H1 (cell line): ENCODE measurements around the gene PCDHGB5. TPM values are rescaled to one million over a fixed set of nuclear protein-coding genes. Genes with fewer than 3 reads are reported as not detected.
"Not testable (repeated sequence)": the region's sequence is repeated elsewhere in the genome, so short reads cannot be mapped to it uniquely, and the experiment has no call there.

Experiments
- CTCF ChIA-PET: fragments of 300-600 bp; sonication (Branson Sonifier 250); formaldehyde crosslinking; loops from one replicate; lab custom pipeline; 2021; ENCODE audit not compliant: partially characterized antibody; lab: Charles Lee
- POLR2A ChIA-PET: fragments of 300-600 bp; sonication (Branson Sonifier 250); formaldehyde crosslinking; loops from one replicate; lab custom pipeline; 2021; ENCODE audit warnings: inconsistent platforms; ENCODE audit not compliant: partially characterized antibody; lab: Charles Lee
- DNase-seq, 2 experiments: peaks; one replicate each; pipeline versions ENCODE4 v3.0.0 to v3.0.0-alpha.2; 2010 to 2022; ENCODE audit warnings: low spot score in 2 of 2, low read depth in 1 of 2, mixed read lengths in 1 of 2
- FAIRE-seq: peaks from 2 replicates; lab custom pipeline; 2011; peaks lifted over from hg19 to GRCh38; lab: Jason Lieb, UNC
- H2AFZ ChIP-seq: 2 replicates; pipeline ENCODE4 v1.8.1; 2012; ENCODE audit warnings: low read length, inconsistent platforms
- H2AK5ac ChIP-seq: 2 replicates; pipeline ENCODE4 v1.6.1; 2013; ENCODE audit warnings: low read depth, low read length
- H2BK120ac ChIP-seq: replicated peaks from 2 replicates; pipeline ENCODE3; 2013; ENCODE audit warnings: low read depth, low read length, inconsistent platforms
- H2BK12ac ChIP-seq: 2 replicates; pipeline ENCODE4 v1.6.1; 2013; ENCODE audit warnings: low read depth, low read length
- H2BK15ac ChIP-seq: 2 replicates; pipeline ENCODE4 v1.6.1; 2013; ENCODE audit warnings: low read length
- H2BK20ac ChIP-seq: 2 replicates; pipeline ENCODE4 v1.6.1; 2013; ENCODE audit warnings: low read length
- H2BK5ac ChIP-seq: 2 replicates; pipeline ENCODE4 v1.6.1; 2013; ENCODE audit warnings: low read depth, low read length
- H3K14ac ChIP-seq: 2 replicates; pipeline ENCODE4 v1.6.1; 2013; ENCODE audit warnings: inconsistent platforms; ENCODE audit not compliant: insufficient read length
- H3K18ac ChIP-seq: 2 replicates; pipeline ENCODE4 v1.6.1; 2013; ENCODE audit warnings: low read length; ENCODE audit errors: extremely low read depth
- H3K23ac ChIP-seq: 2 replicates; pipeline ENCODE4 v1.6.1; 2013; ENCODE audit warnings: inconsistent platforms; ENCODE audit not compliant: insufficient read length
- H3K23me2 ChIP-seq: 2 replicates; pipeline ENCODE4 v1.6.1; 2013; ENCODE audit warnings: low read depth, low read length
- H3K27ac ChIP-seq: 2 replicates; pipeline ENCODE4 v1.6.1; 2011; ENCODE audit warnings: low read depth, low read length, inconsistent platforms
- H3K27me3 ChIP-seq, 4 experiments: replicated peaks in 1 of 4; 1 replicate in 1 of 4; 2 replicates in 3 of 4; pipeline versions ENCODE4 v1.6.1 to v1.8.1; 2011 to 2013; ENCODE audit warnings: low read length in 3 of 4, mild to moderate bottlenecking in 3 of 4, inconsistent platforms in 2 of 4, mixed read lengths in 2 of 4, moderate library complexity in 1 of 4; ENCODE audit not compliant: control insufficient read depth in 3 of 4, insufficient read depth in 3 of 4; ENCODE audit errors: extremely low read depth in 1 of 4
- H3K36me3 ChIP-seq, 4 experiments: 2 replicates each; pipeline versions ENCODE4 v1.6.1 to v1.8.1; 2011 to 2013; ENCODE audit warnings: mild to moderate bottlenecking in 4 of 4, low read length in 3 of 4, moderate library complexity in 2 of 4, control low read depth in 1 of 4, inconsistent platforms in 1 of 4; ENCODE audit not compliant: insufficient read depth in 4 of 4, control insufficient read depth in 2 of 4
- H3K4ac ChIP-seq: replicated peaks from 2 replicates; pipeline ENCODE3; 2013; ENCODE audit warnings: low read length, low read depth, mixed read lengths, inconsistent platforms; ENCODE audit not compliant: insufficient read length
- H3K4me1 ChIP-seq, 4 experiments: replicated peaks in 1 of 4; 1 replicate in 1 of 4; 2 replicates in 3 of 4; pipeline versions ENCODE4 v1.6.1 to v1.8.1; 2011 to 2013; ENCODE audit warnings: low read length in 3 of 4, inconsistent platforms in 2 of 4, mixed read lengths in 1 of 4; ENCODE audit not compliant: insufficient read depth in 4 of 4, control insufficient read depth in 3 of 4
- H3K4me2 ChIP-seq, 2 experiments: 2 replicates each; pipeline versions ENCODE4 v1.6.1 to v1.8.1; 2011 to 2013; ENCODE audit warnings: low read depth in 2 of 2, low read length in 2 of 2, control low read depth in 1 of 2, inconsistent platforms in 1 of 2, mild to moderate bottlenecking in 1 of 2; ENCODE audit not compliant: insufficient read depth in 1 of 2
- H3K4me3 ChIP-seq, 4 experiments: fragments of 200-600, 300-600 bp in 1 of 4; sonication (generic), shearing (Covaris generic), sonication (Bioruptor Twin) in 1 of 4; 2 replicates each; pipeline versions ENCODE4 v1.5.1 to v1.8.1; 2011 to 2016; ENCODE audit warnings: low read length in 4 of 4, low read depth in 3 of 4, control low read depth in 2 of 4, inconsistent platforms in 2 of 4, mild to moderate bottlenecking in 2 of 4, mixed read lengths in 1 of 4, moderate library complexity in 1 of 4; ENCODE audit not compliant: insufficient read depth in 2 of 4; ENCODE audit errors: extremely low read depth in 1 of 4
- H3K56ac ChIP-seq: replicated peaks from 2 replicates; pipeline ENCODE3; 2013; ENCODE audit warnings: low read depth, mild to moderate bottlenecking, mixed read lengths, low read length, inconsistent platforms; ENCODE audit not compliant: insufficient read length
- H3K79me1 ChIP-seq: 2 replicates; pipeline ENCODE4 v1.6.1; 2013; ENCODE audit warnings: low read depth, low read length, control low read depth
- H3K79me2 ChIP-seq, 2 experiments: 2 replicates each; pipeline versions ENCODE4 v1.6.1 to v1.8.1; 2012 to 2013; ENCODE audit warnings: low read length in 2 of 2, mild to moderate bottlenecking in 2 of 2, inconsistent platforms in 1 of 2; ENCODE audit not compliant: insufficient read depth in 2 of 2, control insufficient read depth in 1 of 2
- H3K9ac ChIP-seq, 4 experiments: replicated peaks in 1 of 4; 1 replicate in 1 of 4; 2 replicates in 3 of 4; pipeline versions ENCODE4 v1.6.1 to v1.8.1; 2011 to 2013; ENCODE audit warnings: low read depth in 3 of 4, low read length in 3 of 4, control low read depth in 2 of 4, mild to moderate bottlenecking in 2 of 4, moderate library complexity in 2 of 4, inconsistent platforms in 1 of 4; ENCODE audit errors: extremely low read depth in 1 of 4
- H3K9me3 ChIP-seq, 2 experiments: 2 replicates each; pipeline versions ENCODE4 v1.6.1 to v1.8.1; 2012 to 2013; ENCODE audit warnings: mild to moderate bottlenecking in 2 of 2, moderate library complexity in 2 of 2, control low read depth in 1 of 2, inconsistent platforms in 1 of 2, low read depth in 1 of 2, low read length in 1 of 2, mixed read lengths in 1 of 2; ENCODE audit not compliant: insufficient read depth in 2 of 2
- H4K20me1 ChIP-seq, 2 experiments: replicated peaks in 1 of 2; 2 replicates each; pipeline versions ENCODE3 to v1.8.1; 2011 to 2013; ENCODE audit warnings: inconsistent platforms in 2 of 2, low read length in 2 of 2, mild to moderate bottlenecking in 1 of 2; ENCODE audit not compliant: insufficient read depth in 2 of 2, control insufficient read depth in 1 of 2
- H4K5ac ChIP-seq: 2 replicates; pipeline ENCODE4 v1.6.1; 2013; ENCODE audit warnings: low read length, low read depth, mixed read lengths, inconsistent platforms; ENCODE audit not compliant: insufficient read length
- H4K8ac ChIP-seq: 2 replicates; pipeline ENCODE4 v1.8.0; 2013; ENCODE audit warnings: mild to moderate bottlenecking, moderate library complexity, low read length, inconsistent platforms; ENCODE audit not compliant: insufficient read depth; ENCODE audit errors: extremely low read depth
- H4K91ac ChIP-seq: replicated peaks from 2 replicates; pipeline ENCODE3; 2013; ENCODE audit warnings: low read length, mixed read lengths, inconsistent platforms; ENCODE audit not compliant: insufficient read length
- JUND ChIP-seq: IDR thresholded peaks from 2 replicates; pipeline ENCODE4 v1.6.1; 2011; ENCODE audit warnings: mild to moderate bottlenecking, improper control_type of control experiment, low read length
- WGBS, 2 experiments: shearing (Covaris generic) in 1 of 2; methylation state at CpG; one replicate each; pipeline versions ENCODE4 v1.1.6 to v1.1.7; 2013 to 2015; ENCODE audit warnings: low lambda C conversion rate in 2 of 2, mixed read lengths in 2 of 2, inconsistent platforms in 1 of 2, low coverage in 1 of 2, missing lambda C conversion rate in 1 of 2; ENCODE audit not compliant: insufficient replicate concordance in 2 of 2, insufficient coverage in 1 of 2, insufficient read length in 1 of 2; ENCODE audit errors: extremely low coverage in 1 of 2, missing lambda C conversion rate in 1 of 2; 5-methylcytosine and 5-hydroxymethylcytosine counted together
- polyA plus RNA-seq, 7 experiments: library from polyadenylated mRNA; depleted of rRNA in 3 of 7; stranded (reverse) in 5 of 7; unstranded in 2 of 7; fragments of >200 nt in 5 of 7; fragments of 200-250 nt in 2 of 7; gene quantifications; 1 replicate in 5 of 7; 2 replicates in 1 of 7; 4 replicates in 1 of 7; pipeline versions ENCODE4 v1.2.1 to v1.2.3, GENCODE V29; 2011 to 2013; ENCODE audit warnings: missing spikeins in 2 of 7, mixed read lengths in 2 of 7
- total RNA-seq: library from RNA; stranded (reverse); fragmentation: NEBNext Ultra II Directional; extraction: Animal tissue kit (Norgen Biotek cat#: 25700); gene quantifications from 2 replicates; pipeline ENCODE4 v1.2.1, GENCODE V29; 2021

Gene PCDHGB5
- total and polyA plus RNA-seq, 2 of the 8 experiments (the other 6 are each of a cell fraction or from before 2014, with no cell fraction given): 1.1 to 2.6 TPM

DNA sequence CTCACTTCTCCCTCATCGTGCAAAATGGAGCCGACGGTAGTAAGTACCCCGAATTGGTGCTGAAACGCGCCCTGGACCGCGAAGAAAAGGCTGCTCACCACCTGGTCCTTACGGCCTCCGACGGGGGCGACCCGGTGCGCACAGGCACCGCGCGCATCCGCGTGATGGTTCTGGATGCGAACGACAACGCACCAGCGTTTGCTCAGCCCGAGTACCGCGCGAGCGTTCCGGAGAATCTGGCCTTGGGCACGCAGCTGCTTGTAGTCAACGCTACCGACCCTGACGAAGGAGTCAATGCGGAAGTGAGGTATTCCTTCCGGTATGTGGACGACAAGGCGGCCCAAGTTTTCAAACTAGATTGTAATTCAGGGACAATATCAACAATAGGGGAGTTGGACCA lies 33.5 kb downstream of the PCDHGB5 start (continued):
- no peak for TF ChIP-seq JUND
- TF ChIP-seq, all 59 proteins: peak for 0

DNA sequence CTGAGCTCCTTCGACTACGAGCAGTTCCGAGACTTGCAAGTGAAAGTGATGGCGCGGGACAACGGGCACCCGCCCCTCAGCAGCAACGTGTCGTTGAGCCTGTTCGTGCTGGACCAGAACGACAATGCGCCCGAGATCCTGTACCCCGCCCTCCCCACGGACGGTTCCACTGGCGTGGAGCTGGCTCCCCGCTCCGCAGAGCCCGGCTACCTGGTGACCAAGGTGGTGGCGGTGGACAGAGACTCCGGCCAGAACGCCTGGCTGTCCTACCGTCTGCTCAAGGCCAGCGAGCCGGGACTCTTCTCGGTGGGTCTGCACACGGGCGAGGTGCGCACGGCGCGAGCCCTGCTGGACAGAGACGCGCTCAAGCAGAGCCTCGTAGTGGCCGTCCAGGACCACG lies 34.6 kb downstream of the PCDHGB5 start:
- not testable (repeated sequence) for FAIRE-seq, H2AFZ ChIP-seq, H3K4me2 ChIP-seq

More for the DNA sequence above, 34.6 kb downstream of the PCDHGB5 start:
- H3K27ac ChIP-seq, H2AK5ac ChIP-seq, H3K23ac ChIP-seq, H4K20me1 ChIP-seq, H3K56ac ChIP-seq, H3K79me2 ChIP-seq, H3K18ac ChIP-seq, H2BK5ac ChIP-seq, H3K4ac ChIP-seq, H4K5ac ChIP-seq, H3K4me3 ChIP-seq, POLR2A ChIA-PET, DNase-seq, H3K9ac ChIP-seq, H3K27me3 ChIP-seq, H3K23me2 ChIP-seq, H4K8ac ChIP-seq, H3K4me1 ChIP-seq, H2BK12ac ChIP-seq, H2BK120ac ChIP-seq, H2BK15ac ChIP-seq, H3K79me1 ChIP-seq, H2BK20ac ChIP-seq, H4K91ac ChIP-seq, H3K14ac ChIP-seq: not testable (repeated sequence)
- CTCF ChIA-PET: interaction anchor here (1.1 to 7.0 kb wide), 6 partner anchors 13 to 132 kb away, joined by 3 to 67 read pairs (median 10); partner anchors contain the start of genes PCDHGA10, PCDHGA11, PCDHGB6 and PCDHGB7
- 88% methylated on average over 25 of the region's 38 CpGs; no CpG with 5 or more reads in 1 of the 2 experiments for WGBS, 2 experiments
- H3K36me3 ChIP-seq: peaks cover 0 to 14% (median under 1%) of the 10 kb centered on the region in 4 experiments; a peak in 3 of 8 replicates
- H3K9me3 ChIP-seq: peaks cover 28 to 40% of the 10 kb centered on the region in 2 experiments
